ENCODE results near the gene ZMYND15.

Gene ZMYND15

GRCh38 chr17:4753392-4753791, 13.8 kb downstream of the ZMYND15 start:
- Histone ChIP-seq H3K9me3 (ENCODE audit: control insufficient read depth, low read length) (no peaks in the 10 kb centered on the region), H3K27me3 (replicated peaks; ENCODE audit: control insufficient read depth, insufficient read depth, low read length, poor library complexity, severe bottlenecking) (no peaks in the 10 kb centered on the region), H3K4me1 (ENCODE audit: control insufficient read depth, insufficient read depth, low read length, poor library complexity, severe bottlenecking) (peaks cover 1% of the 10 kb centered on the region), H3K36me3 (ENCODE audit: control insufficient read depth, insufficient read depth, low read length) (no peaks in the 10 kb centered on the region), H3K4me3 (ENCODE audit: insufficient read depth, low read depth, low read length, poor library complexity, severe bottlenecking) (no peak overlapping the region), H3K27ac (ENCODE audit: insufficient read depth, low read length, poor library complexity, severe bottlenecking) (no peak overlapping the region)
- no peak for DNase-seq

GRCh38 chr17:4759776-4760236, 20.2 kb downstream of the ZMYND15 start:
- no peak for DNase-seq
- Histone ChIP-seq H3K36me3 (ENCODE audit: control insufficient read depth, insufficient read depth, low read length) (no peaks in the 10 kb centered on the region), H3K27ac (ENCODE audit: insufficient read depth, low read length, poor library complexity, severe bottlenecking) (no peak overlapping the region), H3K4me3 (ENCODE audit: insufficient read depth, low read depth, low read length, poor library complexity, severe bottlenecking) (no peak overlapping the region), H3K27me3 (replicated peaks; ENCODE audit: control insufficient read depth, insufficient read depth, low read length, poor library complexity, severe bottlenecking) (no peaks in the 10 kb centered on the region), H3K4me1 (ENCODE audit: control insufficient read depth, insufficient read depth, low read length, poor library complexity, severe bottlenecking) (no peaks in the 10 kb centered on the region), H3K9me3 (ENCODE audit: control insufficient read depth, low read length) (no peaks in the 10 kb centered on the region)

- Histone ChIP-seq H3K4me3 (ENCODE audit: insufficient read depth, low read depth, low read length, poor library complexity, severe bottlenecking) (no peak overlapping the region), H3K4me1 (ENCODE audit: control insufficient read depth, insufficient read depth, low read length, poor library complexity, severe bottlenecking) (no peaks in the 10 kb centered on the region), H3K27ac (ENCODE audit: insufficient read depth, low read length, poor library complexity, severe bottlenecking) (no peak overlapping the region), H3K9me3 (ENCODE audit: control insufficient read depth, low read length) (no peaks in the 10 kb centered on the region), H3K36me3 (ENCODE audit: control insufficient read depth, insufficient read depth, low read length) (no peaks in the 10 kb centered on the region), H3K27me3 (replicated peaks; ENCODE audit: control insufficient read depth, insufficient read depth, low read length, poor library complexity, severe bottlenecking) (no peaks in the 10 kb centered on the region)
- DNase-seq = no peak
Measured at GRCh38 chr17:4764595-4764994, 25.0 kb downstream of the ZMYND15 start.

- no peaks in the 10 kb centered on the region for H3K36me3 ChIP-seq (ENCODE audit: control insufficient read depth, insufficient read depth, low read length)
Measured at GRCh38 chr17:4766201-4766600, 26.6 kb downstream of the ZMYND15 start.

DNA sequence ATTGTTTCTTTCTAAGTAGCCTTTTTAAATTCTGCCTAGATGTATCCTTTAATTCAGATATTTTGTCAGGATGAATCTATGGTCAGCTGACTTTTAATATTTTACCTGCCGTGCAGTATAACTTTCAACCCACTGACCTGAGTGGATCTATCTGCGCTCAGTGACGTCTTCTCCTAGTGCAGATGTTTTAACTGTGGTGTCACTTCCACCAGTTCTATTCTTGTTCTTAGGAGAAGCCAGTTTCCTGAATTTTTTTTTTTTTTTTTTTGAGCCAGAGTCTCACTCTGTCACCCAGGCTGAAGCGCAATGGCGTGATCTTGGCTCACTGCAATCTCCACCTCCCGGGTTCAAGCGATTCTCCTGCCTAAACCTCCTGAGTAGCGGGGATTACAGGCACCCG, 27.1 kb downstream of the ZMYND15 start:
- H3K36me3 ChIP-seq (ENCODE audit: control insufficient read depth, insufficient read depth, low read length) = no peaks in the 10 kb centered on the region
- H3K9me3 ChIP-seq (ENCODE audit: control insufficient read depth, low read length) = no peaks in the 10 kb centered on the region
- no peaks in the 10 kb centered on the region for H3K4me1 ChIP-seq (ENCODE audit: control insufficient read depth, insufficient read depth, low read length, poor library complexity, severe bottlenecking)
- H3K27ac ChIP-seq (ENCODE audit: insufficient read depth, low read length, poor library complexity, severe bottlenecking) = no peak overlapping the region
- H3K27me3 ChIP-seq (replicated peaks; ENCODE audit: control insufficient read depth, insufficient read depth, low read length, poor library complexity, severe bottlenecking) = no peaks in the 10 kb centered on the region
- DNase-seq = no peak
- H3K4me3 ChIP-seq (ENCODE audit: insufficient read depth, low read depth, low read length, poor library complexity, severe bottlenecking) = no peak overlapping the region

More at GRCh38 chr17:4766201-4766600, 26.6 kb downstream of the ZMYND15 start:
- Histone ChIP-seq H3K4me1 (ENCODE audit: control insufficient read depth, insufficient read depth, low read length, poor library complexity, severe bottlenecking) (no peaks in the 10 kb centered on the region), H3K27ac (ENCODE audit: insufficient read depth, low read length, poor library complexity, severe bottlenecking) (no peak overlapping the region), H3K9me3 (ENCODE audit: control insufficient read depth, low read length) (no peaks in the 10 kb centered on the region), H3K27me3 (replicated peaks; ENCODE audit: control insufficient read depth, insufficient read depth, low read length, poor library complexity, severe bottlenecking) (no peaks in the 10 kb centered on the region), H3K4me3 (ENCODE audit: insufficient read depth, low read depth, low read length, poor library complexity, severe bottlenecking) (no peak overlapping the region)
- no peak for DNase-seq

GRCh38 chr17:4768298-4768697, 28.7 kb downstream of the ZMYND15 start:
- H3K27me3 ChIP-seq (replicated peaks; ENCODE audit: control insufficient read depth, insufficient read depth, low read length, poor library complexity, severe bottlenecking) = no peaks in the 10 kb centered on the region

GRCh38 chr17:4769628-4770027, 30.0 kb downstream of the ZMYND15 start:
- Histone ChIP-seq H3K36me3 (ENCODE audit: control insufficient read depth, insufficient read depth, low read length) (no peaks in the 10 kb centered on the region), H3K27ac (ENCODE audit: insufficient read depth, low read length, poor library complexity, severe bottlenecking) (no peak overlapping the region), H3K9me3 (ENCODE audit: control insufficient read depth, low read length) (no peaks in the 10 kb centered on the region), H3K27me3 (replicated peaks; ENCODE audit: control insufficient read depth, insufficient read depth, low read length, poor library complexity, severe bottlenecking) (no peaks in the 10 kb centered on the region), H3K4me3 (ENCODE audit: insufficient read depth, low read depth, low read length, poor library complexity, severe bottlenecking) (no peak overlapping the region), H3K4me1 (ENCODE audit: control insufficient read depth, insufficient read depth, low read length, poor library complexity, severe bottlenecking) (no peaks in the 10 kb centered on the region)
- DNase-seq = no peak

More at GRCh38 chr17:4768298-4768697, 28.7 kb downstream of the ZMYND15 start:
- no peak overlapping the region for H3K4me3 ChIP-seq (ENCODE audit: insufficient read depth, low read depth, low read length, poor library complexity, severe bottlenecking)
- no peaks in the 10 kb centered on the region for H3K9me3 ChIP-seq (ENCODE audit: control insufficient read depth, low read length)
- no peak overlapping the region for H3K27ac ChIP-seq (ENCODE audit: insufficient read depth, low read length, poor library complexity, severe bottlenecking)
- H3K4me1 ChIP-seq (ENCODE audit: control insufficient read depth, insufficient read depth, low read length, poor library complexity, severe bottlenecking) = no peaks in the 10 kb centered on the region
- no peaks in the 10 kb centered on the region for H3K36me3 ChIP-seq (ENCODE audit: control insufficient read depth, insufficient read depth, low read length)
- DNase-seq = no peak

GRCh38 chr17:4771519-4772234, 32.0 kb downstream of the ZMYND15 start, which contains the start of gene TM4SF5:
TM4SF5 (plus strand) TSS chr17:4771886; CDS start chr17:4771923, 37 bp downstream.
- no peaks in the 10 kb centered on the region for H3K9me3 ChIP-seq (ENCODE audit: control insufficient read depth, low read length)
- H3K27ac ChIP-seq (ENCODE audit: insufficient read depth, low read length, poor library complexity, severe bottlenecking) = no peak within 1 kb of the TSS
- no peaks in the 10 kb centered on the region for H3K27me3 ChIP-seq (replicated peaks; ENCODE audit: control insufficient read depth, insufficient read depth, low read length, poor library complexity, severe bottlenecking)
- DNase-seq = no peak
- no peaks in the 10 kb centered on the region for H3K4me1 ChIP-seq (ENCODE audit: control insufficient read depth, insufficient read depth, low read length, poor library complexity, severe bottlenecking)
- no peak within 1 kb of the TSS for H3K4me3 ChIP-seq (ENCODE audit: insufficient read depth, low read depth, low read length, poor library complexity, severe bottlenecking)
- H3K36me3 ChIP-seq (ENCODE audit: control insufficient read depth, insufficient read depth, low read length) = no peaks in the 10 kb centered on the region

GRCh38 chr17:4772235-4772613, 32.6 kb downstream of the ZMYND15 start:
- Histone ChIP-seq H3K27me3 (replicated peaks; ENCODE audit: control insufficient read depth, insufficient read depth, low read length, poor library complexity, severe bottlenecking) (no peaks in the 10 kb centered on the region), H3K36me3 (ENCODE audit: control insufficient read depth, insufficient read depth, low read length) (no peaks in the 10 kb centered on the region), H3K4me3 (ENCODE audit: insufficient read depth, low read depth, low read length, poor library complexity, severe bottlenecking) (no peak overlapping the region), H3K4me1 (ENCODE audit: control insufficient read depth, insufficient read depth, low read length, poor library complexity, severe bottlenecking) (no peaks in the 10 kb centered on the region), H3K27ac (ENCODE audit: insufficient read depth, low read length, poor library complexity, severe bottlenecking) (no peak overlapping the region), H3K9me3 (ENCODE audit: control insufficient read depth, low read length) (no peaks in the 10 kb centered on the region)
- DNase-seq = no peak

DNA sequence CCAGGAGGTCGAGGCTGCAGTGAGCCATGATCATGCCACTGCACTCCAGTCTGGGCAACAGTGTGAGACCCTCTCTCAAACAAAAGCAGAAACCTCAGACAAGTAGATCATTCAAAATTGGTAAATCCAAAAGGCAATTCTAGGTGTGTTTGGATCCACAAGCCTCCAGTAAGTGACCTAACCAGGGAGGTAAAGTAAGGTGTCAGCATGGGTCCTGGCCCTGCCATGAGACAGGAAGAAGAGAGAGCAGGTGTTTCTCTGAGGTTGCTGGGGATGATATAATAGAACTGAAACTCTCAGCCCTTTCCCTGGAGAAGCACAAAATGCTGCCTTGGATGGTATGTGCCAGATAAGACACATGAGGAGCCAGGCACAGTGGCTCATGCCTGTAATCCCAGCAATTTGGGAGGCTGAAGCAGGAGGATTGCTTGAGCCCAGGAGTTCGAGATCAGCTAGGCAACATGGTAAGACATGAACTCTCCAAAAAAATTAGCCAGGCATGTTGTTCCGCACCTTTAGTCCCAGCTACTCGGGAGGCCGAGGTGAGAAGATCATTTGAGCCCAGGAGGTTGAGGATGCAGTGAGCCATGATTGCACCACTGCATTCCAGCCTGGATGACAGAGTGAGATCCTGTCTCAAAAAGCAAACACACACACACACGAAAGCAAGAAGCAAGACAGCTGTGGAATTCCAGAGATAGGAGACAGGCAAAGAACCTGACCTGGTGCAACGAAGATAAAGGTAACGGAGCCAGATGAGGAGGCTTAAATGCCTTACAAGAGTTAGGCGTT, 38.5 kb downstream of the ZMYND15 start:
- no peaks in the 10 kb centered on the region for H3K4me1 ChIP-seq (ENCODE audit: control insufficient read depth, insufficient read depth, low read length, poor library complexity, severe bottlenecking)
- no peaks in the 10 kb centered on the region for H3K9me3 ChIP-seq (ENCODE audit: control insufficient read depth, low read length)
- DNase-seq = no peak
- no peak overlapping the region for H3K4me3 ChIP-seq (ENCODE audit: insufficient read depth, low read depth, low read length, poor library complexity, severe bottlenecking)
- peaks cover 10% of the 10 kb centered on the region for H3K27me3 ChIP-seq (replicated peaks; ENCODE audit: control insufficient read depth, insufficient read depth, low read length, poor library complexity, severe bottlenecking)
- H3K27ac ChIP-seq (ENCODE audit: insufficient read depth, low read length, poor library complexity, severe bottlenecking) = no peak overlapping the region
- H3K36me3 ChIP-seq (ENCODE audit: control insufficient read depth, insufficient read depth, low read length) = no peaks in the 10 kb centered on the region
